HepG2 (cell line): Measurements from ENCODE around the gene ATRN. TPM values are rescaled to one million over a fixed set of nuclear protein-coding genes. Genes with fewer than 3 reads are reported as not detected.

Source experiments
- ATAC-seq: fragments of 200-7000 bp; cut with Tn5 transposase; 3 replicates; pipeline ENCODE4 v1.9.1; 2020; ENCODE audit warnings: mild to moderate bottlenecking, moderate library complexity
- BruUV-seq: library from RNA; stranded (reverse); fragments of 400-500 nt; replicated peaks from 2 replicates; lab custom pipeline; 2021; lab: Mats Ljungman, UMichigan
- CTCF ChIA-PET: fragments of 300-600 bp; formaldehyde crosslinking; extraction: SDS; loops from one replicate; lab custom pipeline; 2021; ENCODE audit warnings: low total read pairs, inconsistent platforms, low intra/inter-chr PET ratio; lab: Yijun Ruan, JAX
- POLR2A ChIA-PET: fragments of 350-600 bp; sonication (Branson Sonifier 250); formaldehyde crosslinking; loops from one replicate; lab custom pipeline; 2020; ENCODE audit warnings: antibody characterized with exemption, inconsistent platforms; lab: Yijun Ruan, JAX
- DNase-seq: peaks from one replicate; pipeline ENCODE4 v3.0.0-alpha.2; 2015; ENCODE audit warnings: low spot score
- FAIRE-seq: peaks from 3 replicates; lab custom pipeline; 2011; peaks lifted over from hg19 to GRCh38; lab: Jason Lieb, UNC
- H2AFZ ChIP-seq: one replicate; pipeline ENCODE4 v1.6.1; 2011; ENCODE audit warnings: low read length, inconsistent platforms
- H3K27ac ChIP-seq: fragments of 300-600 bp; 3 replicates; pipeline ENCODE4 v1.8.0; 2011; ENCODE audit warnings: mixed run types, mild to moderate bottlenecking, mixed read lengths, low read length, inconsistent platforms; ENCODE audit not compliant: insufficient read depth; ENCODE audit errors: extremely low read length
- H3K27me3 ChIP-seq, 2 experiments: fragments of 200-600 bp in 1 of 2; 2 replicates in 1 of 2; 3 replicates in 1 of 2; pipeline versions ENCODE4 v1.6.0 to v1.8.0; 2011; ENCODE audit warnings: low read length in 2 of 2, mild to moderate bottlenecking in 2 of 2, moderate library complexity in 2 of 2, inconsistent platforms in 1 of 2; ENCODE audit not compliant: insufficient read depth in 2 of 2, control insufficient read depth in 1 of 2
- H3K36me3 ChIP-seq, 2 experiments: fragments of 200-600 bp in 1 of 2; replicated peaks in 1 of 2; 2 replicates in 1 of 2; 3 replicates in 1 of 2; pipeline versions ENCODE4 v1.5.1 to v1.8.0; 2011; ENCODE audit warnings: low read length in 2 of 2, inconsistent platforms in 1 of 2; ENCODE audit not compliant: insufficient read depth in 2 of 2, control insufficient read depth in 1 of 2
- H3K4me1 ChIP-seq: 2 replicates; pipeline ENCODE4 v1.5.1; 2012; ENCODE audit warnings: low read length, inconsistent platforms; ENCODE audit not compliant: insufficient read depth
- H3K4me2 ChIP-seq: 2 replicates; pipeline ENCODE4 v1.6.0; 2011; ENCODE audit warnings: low read depth, low read length, inconsistent platforms
- H3K4me3 ChIP-seq, 3 experiments: fragments of 200-600 bp in 1 of 3; sonication (generic), shearing (Covaris generic) in 1 of 3; replicated peaks in 1 of 3; 2 replicates each; pipeline ENCODE4 v1.5.1; 2011 to 2016; ENCODE audit warnings: low read length in 3 of 3, inconsistent platforms in 2 of 3, low read depth in 2 of 3, mild to moderate bottlenecking in 2 of 3, control low read depth in 1 of 3, mixed read lengths in 1 of 3; ENCODE audit not compliant: insufficient read depth in 1 of 3
- H3K79me2 ChIP-seq: one replicate; pipeline ENCODE4 v1.6.1; 2011; ENCODE audit warnings: low read length, inconsistent platforms; ENCODE audit not compliant: insufficient read depth
- H3K9ac ChIP-seq: 2 replicates; pipeline ENCODE4 v1.6.0; 2011; ENCODE audit warnings: mild to moderate bottlenecking, low read depth, low read length, inconsistent platforms; ENCODE audit not compliant: insufficient read depth
- H3K9me3 ChIP-seq: 2 replicates; pipeline ENCODE4 v1.5.1; 2012; ENCODE audit warnings: mild to moderate bottlenecking, low read length
- H4K20me1 ChIP-seq: 2 replicates; pipeline ENCODE4 v1.6.0; 2011; ENCODE audit warnings: inconsistent platforms, mild to moderate bottlenecking, low read length, moderate library complexity; ENCODE audit not compliant: insufficient read depth
- ATF7 ChIP-seq, 2 experiments: fragments of 450-650 bp in 1 of 2; sonication (generic) in 1 of 2; formaldehyde crosslinking in 1 of 2; IDR thresholded peaks; 2 replicates each; pipeline versions ENCODE4 v1.4.0 to v1.6.1; 2016 to 2020; ENCODE audit warnings: antibody characterized with exemption in 1 of 2, mild to moderate bottlenecking in 1 of 2, missing genetic modification reagents in 1 of 2
- CBX1 ChIP-seq: IDR thresholded peaks from one replicate; pipeline ENCODE4 v1.6.1; 2016; ENCODE audit warnings: antibody characterized with exemption, low read depth
- EED ChIP-seq: sonication (generic); formaldehyde crosslinking; IDR thresholded peaks from 2 replicates; pipeline ENCODE4 v1.5.0; 2020; ENCODE audit warnings: mild to moderate bottlenecking, missing genetic modification reagents
- FOSL1 ChIP-seq: sonication (generic); formaldehyde crosslinking; IDR thresholded peaks from 2 replicates; pipeline ENCODE4 v1.9.0; 2021; ENCODE audit warnings: missing genetic modification reagents, borderline replicate concordance
- GABPB1 ChIP-seq: IDR thresholded peaks from 2 replicates; pipeline ENCODE4 v1.6.1; 2016; ENCODE audit warnings: mild to moderate bottlenecking, missing genetic modification reagents, moderate library complexity, missing compliant biosample characterization
- HMG20B ChIP-seq: conservative IDR thresholded peaks from 2 replicates; pipeline ENCODE4 v1.6.1; 2016; ENCODE audit warnings: missing genetic modification reagents, missing compliant biosample characterization
- MTF2 ChIP-seq: sonication (generic); formaldehyde crosslinking; IDR thresholded peaks from 2 replicates; pipeline ENCODE4 v1.5.0; 2020; ENCODE audit warnings: missing genetic modification reagents, borderline replicate concordance
- MXD4 ChIP-seq: IDR thresholded peaks from 2 replicates; pipeline ENCODE4 v1.6.1; 2016; ENCODE audit warnings: mild to moderate bottlenecking, missing biosample characterization, missing genetic modification reagents
- ZNF180 ChIP-seq: sonication (generic); formaldehyde crosslinking; IDR thresholded peaks from 2 replicates; pipeline ENCODE4 v1.4.0; 2020; ENCODE audit warnings: low read depth, missing genetic modification reagents, borderline replicate concordance
- ZNF503 ChIP-seq: sonication (generic); formaldehyde crosslinking; IDR thresholded peaks from 2 replicates; pipeline ENCODE4 v1.4.0; 2020; ENCODE audit warnings: missing genetic modification reagents
- ZNF512 ChIP-seq: sonication (generic); formaldehyde crosslinking; IDR thresholded peaks from 2 replicates; pipeline ENCODE4 v1.4.0; 2020; ENCODE audit warnings: mild to moderate bottlenecking, missing genetic modification reagents
- ZNF530 ChIP-seq: sonication (generic); formaldehyde crosslinking; IDR thresholded peaks from 2 replicates; pipeline ENCODE4 v1.5.0; 2020; ENCODE audit warnings: low read depth, mild to moderate bottlenecking, missing genetic modification reagents
- ZNF670 ChIP-seq: sonication (generic); formaldehyde crosslinking; IDR thresholded peaks from 2 replicates; pipeline ENCODE4 v1.8.0; 2022; ENCODE audit warnings: mild to moderate bottlenecking, missing genetic modification reagents, borderline replicate concordance
- ZNF749 ChIP-seq: sonication (generic); formaldehyde crosslinking; IDR thresholded peaks from 2 replicates; pipeline ENCODE4 v1.8.0; 2022; ENCODE audit warnings: mild to moderate bottlenecking, missing genetic modification reagents, moderate library complexity, borderline replicate concordance
- ZXDC ChIP-seq: sonication (generic); formaldehyde crosslinking; IDR thresholded peaks from 2 replicates; pipeline ENCODE4 v1.5.0; 2020; ENCODE audit warnings: mild to moderate bottlenecking, missing genetic modification reagents
- WGBS: methylation state at CpG from one replicate; pipeline ENCODE4 v1.1.6; 2017; ENCODE audit warnings: low lambda C conversion rate; 5-methylcytosine and 5-hydroxymethylcytosine counted together
- in situ Hi-C: cut with HindIII; loops from 2 replicates; pipeline ENCODE4 v1.10.0; 2017; ENCODE audit warnings: low pct_unique_long_range_greater_than_20kb; ENCODE audit not compliant: extremely low pct_ligation_motif_present
- intact Hi-C: fragments of 100-400 bp; cut with micrococcal nuclease; formaldehyde crosslinking; loops from one replicate; pipeline ENCODE4 v1.10.0; 2022; ENCODE audit not compliant: unreplicated experiment
- polyA plus RNA-seq, 8 experiments: library from polyadenylated mRNA; depleted of rRNA in 3 of 8; stranded (reverse) in 7 of 8; unstranded in 1 of 8; fragments of >200 nt; fragmentation: Illumina TruSeq in 4 of 8; extraction: Trizol in 4 of 8; gene quantifications; 2 replicates each; pipeline versions ENCODE4 v1.2.1 to v1.2.3, GENCODE V29; 2011 to 2016; ENCODE audit warnings: low read depth in 4 of 8, missing spikeins in 1 of 8, mixed read lengths in 1 of 8; ENCODE audit not compliant: insufficient read depth in 1 of 8
- total RNA-seq, 5 experiments: library from RNA; depleted of rRNA; stranded (reverse); fragments of >200 nt; fragmentation: Illumina TruSeq; extraction: Trizol; gene quantifications; 2 replicates each; pipeline ENCODE4 v1.2.3, GENCODE V29; 2016; ENCODE audit warnings: low read depth in 1 of 5

ATRN gene
- total and polyA plus RNA-seq, 2 of the 13 experiments (the other 11 are each of a cell fraction or from before 2014, with no cell fraction given), result 44.2 to 81.1 TPM

DNA sequence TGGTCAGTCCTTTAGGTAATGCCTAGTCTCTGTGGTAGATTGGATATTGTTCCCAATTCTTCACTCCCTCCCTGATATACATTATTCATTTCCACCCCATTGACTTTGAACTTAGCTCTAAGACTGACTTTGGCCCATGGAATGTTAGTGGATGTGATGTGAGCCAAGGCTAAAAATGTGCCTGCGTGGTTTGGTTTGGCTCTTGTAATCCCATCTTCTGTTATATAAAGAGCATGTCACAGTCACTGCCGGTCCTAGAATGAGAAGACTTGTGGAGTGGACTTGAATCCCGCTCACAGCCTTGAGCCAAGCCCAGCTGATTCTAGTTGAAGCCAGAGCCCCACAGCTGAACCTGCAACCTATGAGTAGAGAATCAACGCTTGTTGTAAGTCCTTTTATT, 39.7 kb upstream of the ATRN start:
- ATAC-seq, result no peak
- FAIRE-seq, result no peak
- no peaks in the 10 kb centered on the region for H3K9me3 ChIP-seq
- H3K4me1 ChIP-seq, result peaks cover 39% of the 10 kb centered on the region
- H3K27ac ChIP-seq, result no peak overlapping the region
- H2AFZ ChIP-seq, result no peak overlapping the region
- BruUV-seq, result no TSS peak
- no peaks in the 10 kb centered on the region for H3K36me3 ChIP-seq
- peaks cover 0 to 3% of the 10 kb centered on the region in 2 experiments; a peak in 1 of 5 replicates for H3K27me3 ChIP-seq
- no peak overlapping the region for H3K4me3 ChIP-seq
- no peak for DNase-seq
- H3K4me2 ChIP-seq, result no peak overlapping the region
- intact Hi-C loops, result no loop called here
- no peaks in the 10 kb centered on the region for H3K79me2 ChIP-seq
- no peak overlapping the region for H3K9ac ChIP-seq
- TF ChIP-seq ZXDC (CRISPR knock-in tag), result no peak
- no peak for TF ChIP-seq ZNF180 (CRISPR knock-in tag)
- TF ChIP-seq ZNF512, result no peak
- TF ChIP-seq ZNF530 (CRISPR knock-in tag), result no peak
- TF ChIP-seq GABPB1 (CRISPR knock-in tag), result no peak
- TF ChIP-seq MTF2 (CRISPR knock-in tag), result no peak
- TF ChIP-seq ATF7 (IDR thresholded peaks at IDR 0.05), result no peak
- TF ChIP-seq ATF7 (CRISPR knock-in tag; IDR thresholded peaks at IDR 0.05), result no peak
- no peak for TF ChIP-seq ZNF503
- TF ChIP-seq MXD4, result no peak
- TF ChIP-seq FOSL1, result no peak
- no peak for TF ChIP-seq EED
- TF ChIP-seq HMG20B, result no peak
- no peak for TF ChIP-seq ZNF670 (CRISPR knock-in tag)
- no peak for TF ChIP-seq CBX1
- no peak for TF ChIP-seq ZNF749
- POLR2A ChIA-PET, result no interaction called here
- CTCF ChIA-PET, result no interaction called here
- WGBS, result 45% methylated on average over 4 of the region's 4 CpGs
- H4K20me1 ChIP-seq, result no peaks in the 10 kb centered on the region
- in situ Hi-C loops, result no loop called here
